ENCODE data around the gene PEX10.

- TF ChIP-seq CTCF (conservative IDR thresholded peaks at IDR 0.05) (no peak), ZFX (IDR thresholded peaks at IDR 0.05) (no peak)
These were observed 37.9 kb downstream of the PEX10 start for GRCh38 chr1:2374252-2375155.

Data from C4-2B (cell line).